A549 (cell line): ENCODE results near the gene ESR1. TPM values are rescaled to one million over a fixed set of nuclear protein-coding genes. Genes with fewer than 3 reads are reported as not detected.

Experiments
- ATAC-seq, 2 experiments: fragments of 200-7000 bp in 1 of 2; fragments of >200 bp in 1 of 2; cut with Nextera tagmentation in 1 of 2; cut with Tn5 transposase in 1 of 2; 3 replicates each; pipeline versions ENCODE4 v1.8.0 to v1.9.1; 2018 to 2020; ENCODE audit warnings: mild to moderate bottlenecking in 1 of 2, moderate library complexity in 1 of 2
- CTCF ChIA-PET: fragments of 300-600 bp; sonication (Branson Sonifier 250); formaldehyde crosslinking; extraction: SDS; loops from one replicate; lab custom pipeline; 2021; ENCODE audit warnings: antibody characterized with exemption, inconsistent platforms; lab: Yijun Ruan, JAX
- POLR2A ChIA-PET: fragments of 350-600 bp; formaldehyde crosslinking; extraction: SDS; loops from one replicate; lab custom pipeline; 2021; ENCODE audit warnings: antibody characterized with exemption, inconsistent platforms; lab: Yijun Ruan, JAX
- DNase-seq, 2 experiments: peaks; one replicate each; pipeline versions ENCODE4 v3.0.0 to v3.0.0-alpha.2; 2011 to 2016; ENCODE audit warnings: low read depth in 1 of 2, low spot score in 1 of 2
- FAIRE-seq: peaks from 2 replicates; lab custom pipeline; 2011; peaks lifted over from hg19 to GRCh38; lab: Jason Lieb, UNC
- H3K27ac ChIP-seq, 2 experiments: fragments of >200 bp; sonication (Bioruptor Twin); formaldehyde crosslinking; 3 replicates each; pipeline ENCODE4 v1.5.1; 2016 to 2017
- H3K4me1 ChIP-seq: fragments of >200 bp; sonication (Bioruptor Twin); formaldehyde crosslinking; 3 replicates; pipeline ENCODE4 v1.6.1; 2016
- H3K4me2 ChIP-seq: fragments of >200 bp; sonication (Bioruptor Twin); formaldehyde crosslinking; 3 replicates; pipeline ENCODE4 v1.6.1; 2016
- H3K4me3 ChIP-seq: fragments of >200 bp; sonication (Bioruptor Twin); formaldehyde crosslinking; 3 replicates; pipeline ENCODE4 v1.5.1; 2016
- H3K9me3 ChIP-seq: fragments of >200 bp; sonication (Bioruptor Twin); formaldehyde crosslinking; 3 replicates; pipeline ENCODE4 v1.6.1; 2016
- ATOH8 ChIP-seq: fragments of 250-450 bp; sonication (Bioruptor Pico); IDR thresholded peaks from 2 replicates; pipeline ENCODE4 v1.5.0; 2020; ENCODE audit warnings: low read depth, mild to moderate bottlenecking, moderate library complexity
- CBX8 ChIP-seq: fragments of 200-600 bp; sonication (generic); IDR thresholded peaks from 2 replicates; pipeline ENCODE4 v1.6.1; 2016
- EHF ChIP-seq: fragments of 250-450 bp; sonication (Bioruptor Pico); IDR thresholded peaks from 2 replicates; pipeline ENCODE4 v1.5.0; 2020; ENCODE audit warnings: mild to moderate bottlenecking
- EHMT2 ChIP-seq: fragments of 200-600 bp; sonication (generic); IDR thresholded peaks from 2 replicates; pipeline ENCODE4 v1.6.1; 2016; ENCODE audit warnings: antibody characterized with exemption, low read depth, mild to moderate bottlenecking, moderate library complexity
- GATA3 ChIP-seq: IDR thresholded peaks from 2 replicates; pipeline ENCODE4 v1.6.1; 2012; ENCODE audit warnings: borderline replicate concordance
- HOXA7 ChIP-seq: fragments of 250-450 bp; sonication (Bioruptor Pico); IDR thresholded peaks from 2 replicates; pipeline ENCODE4 v1.5.0; 2020; ENCODE audit warnings: mild to moderate bottlenecking, moderate library complexity
- HOXB5 ChIP-seq: fragments of 250-450 bp; sonication (Bioruptor Pico); IDR thresholded peaks from 2 replicates; pipeline ENCODE4 v1.5.0; 2020; ENCODE audit warnings: mild to moderate bottlenecking, moderate library complexity
- JUNB ChIP-seq: fragments of >200 bp; sonication (Bioruptor Twin); formaldehyde crosslinking; IDR thresholded peaks from 2 replicates; pipeline ENCODE4 v1.6.1; 2016
- KDM1A ChIP-seq: fragments of 200-600 bp; sonication (generic); IDR thresholded peaks from 2 replicates; pipeline ENCODE4 v1.6.1; 2016; ENCODE audit warnings: low read depth, mild to moderate bottlenecking
- NPAS2 ChIP-seq: fragments of 250-450 bp; sonication (Bioruptor Pico); IDR thresholded peaks from 2 replicates; pipeline ENCODE4 v1.8.0; 2022; ENCODE audit warnings: mild to moderate bottlenecking, moderate library complexity, borderline replicate concordance
- PHF8 ChIP-seq: fragments of 200-600 bp; sonication (generic); IDR thresholded peaks from 2 replicates; pipeline ENCODE4 v1.6.1; 2016; ENCODE audit warnings: low read depth, mild to moderate bottlenecking, antibody characterized with exemption, moderate library complexity, borderline replicate concordance
- POLR2AphosphoS2 ChIP-seq: conservative IDR thresholded peaks from 2 replicates; pipeline ENCODE4 v1.6.1; 2012; ENCODE audit warnings: low read length, improper control_type of control experiment, inconsistent platforms
- RAD21 ChIP-seq, 2 experiments: fragments of >200 bp in 1 of 2; sonication (Bioruptor Twin) in 1 of 2; formaldehyde crosslinking in 1 of 2; IDR thresholded peaks in 1 of 2; conservative IDR thresholded peaks in 1 of 2; 2 replicates in 1 of 2; 3 replicates in 1 of 2; pipeline ENCODE4 v1.6.1; 2012 to 2018; ENCODE audit warnings: inconsistent platforms in 1 of 2
- RARB ChIP-seq: fragments of 250-450 bp; sonication (Bioruptor Pico); IDR thresholded peaks from 2 replicates; pipeline ENCODE4 v1.8.0; 2021; ENCODE audit warnings: mild to moderate bottlenecking, moderate library complexity
- SMC3 ChIP-seq: fragments of >200 bp; sonication (Bioruptor Twin); formaldehyde crosslinking; IDR thresholded peaks from 3 replicates; pipeline ENCODE4 v1.6.1; 2018; ENCODE audit warnings: inconsistent platforms
- TFCP2L1 ChIP-seq: fragments of 250-450 bp; sonication (Bioruptor Pico); IDR thresholded peaks from 2 replicates; pipeline ENCODE4 v1.5.0; 2021; ENCODE audit warnings: mild to moderate bottlenecking
- TP53 ChIP-seq: fragments of 250-450 bp; sonication (Bioruptor Pico); IDR thresholded peaks from 2 replicates; pipeline ENCODE4 v1.5.0; 2021; ENCODE audit warnings: mild to moderate bottlenecking, moderate library complexity
- WGBS: methylation state at CpG from one replicate; pipeline ENCODE4 v1.1.6; 2017; ENCODE audit errors: missing lambda C conversion rate; 5-methylcytosine and 5-hydroxymethylcytosine counted together
- polyA plus RNA-seq, 4 experiments: library from polyadenylated mRNA; depleted of rRNA in 3 of 4; stranded (reverse); fragments of >200 nt; fragmentation: RNase III in 1 of 4; extraction: RNeasy Plus Mini Kit Qiagen cat#74134 plus additional on column Dnase treatment in 1 of 4; gene quantifications; 2 replicates in 3 of 4; 3 replicates in 1 of 4; pipeline ENCODE4 v1.2.3, GENCODE V29; 2011 to 2017
- TF ChIP-seq, protein P1 (sequence below): fragments of 250-450 bp; sonication (Bioruptor Pico); IDR thresholded peaks from 2 replicates; pipeline ENCODE4 v1.5.0; 2021; ENCODE audit warnings: mild to moderate bottlenecking, moderate library complexity, borderline replicate concordance

The ESR1 gene
- polyA plus RNA-seq, 2 of the 4 experiments (the other 2 are of a cell fraction): not detected

- ChIA-PET CTCF (no interaction called here), POLR2A (no interaction called here)
- ATAC-seq: no peak
- Histone ChIP-seq H3K27ac (no peak overlapping the region), H3K4me1 (no peaks in the 10 kb centered on the region), H3K4me3 (no peak overlapping the region), H3K9me3 (no peaks in the 10 kb centered on the region), H3K4me2 (no peak overlapping the region)
- no peak for DNase-seq
- FAIRE-seq: no peak
- WGBS: 27% methylated on average over 2 of the region's 2 CpGs
- TF ChIP-seq POLR2AphosphoS2 (no peak), EHMT2 (no peak)
Observed at GRCh38 chr6:152059909-152060308, 252.4 kb downstream of the ESR1 start.

- ATAC-seq (no peak), FAIRE-seq (no peak), DNase-seq (no peak)
- CTCF ChIA-PET: interaction anchor here (1.2 kb wide), 1 partner anchor 62 kb away, joined by 3 read pairs; no protein-coding TSS in a partner anchor
- H3K9me3 ChIP-seq: no peaks in the 10 kb centered on the region
- no peaks in the 10 kb centered on the region for H3K4me1 ChIP-seq
- WGBS: 30% methylated on average over 5 of the region's 5 CpGs
- H3K4me3 ChIP-seq: no peak overlapping the region
- no peak for TF ChIP-seq HOXA7 (CRISPR knock-in tag)
- TF ChIP-seq PHF8: no peak
- TF ChIP-seq EHMT2: no peak
- no peak for TF ChIP-seq RARB (CRISPR knock-in tag)
- no peak for TF ChIP-seq NPAS2 (CRISPR knock-in tag)
- TF ChIP-seq POLR2AphosphoS2: no peak
- TF ChIP-seq, protein P1, sequence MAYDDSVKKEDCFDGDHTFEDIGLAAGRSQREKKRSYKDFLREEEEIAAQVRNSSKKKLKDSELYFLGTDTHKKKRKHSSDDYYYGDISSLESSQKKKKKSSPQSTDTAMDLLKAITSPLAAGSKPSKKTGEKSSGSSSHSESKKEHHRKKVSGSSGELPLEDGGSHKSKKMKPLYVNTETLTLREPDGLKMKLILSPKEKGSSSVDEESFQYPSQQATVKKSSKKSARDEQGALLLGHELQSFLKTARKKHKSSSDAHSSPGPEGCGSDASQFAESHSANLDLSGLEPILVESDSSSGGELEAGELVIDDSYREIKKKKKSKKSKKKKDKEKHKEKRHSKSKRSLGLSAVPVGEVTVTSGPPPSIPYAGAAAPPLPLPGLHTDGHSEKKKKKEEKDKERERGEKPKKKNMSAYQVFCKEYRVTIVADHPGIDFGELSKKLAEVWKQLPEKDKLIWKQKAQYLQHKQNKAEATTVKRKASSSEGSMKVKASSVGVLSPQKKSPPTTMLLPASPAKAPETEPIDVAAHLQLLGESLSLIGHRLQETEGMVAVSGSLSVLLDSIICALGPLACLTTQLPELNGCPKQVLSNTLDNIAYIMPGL: no peak
- no peak for TF ChIP-seq EHF (CRISPR knock-in tag)
- TF ChIP-seq RAD21 (conservative IDR thresholded peaks at IDR 0.05 in 1 of 2, IDR thresholded peaks at IDR 0.05 in 1 of 2): no peak
- no peak for TF ChIP-seq CBX8
- no peak for TF ChIP-seq HOXB5
- no peak for TF ChIP-seq TP53 (CRISPR knock-in tag)
- TF ChIP-seq, all 56 proteins: peak for 0
- no peak overlapping the region for H3K4me2 ChIP-seq
- POLR2A ChIA-PET: no interaction called here
- no peak overlapping the region for H3K27ac ChIP-seq
Observed at GRCh38 chr6:152062476-152062875, 255.0 kb downstream of the ESR1 start.

GRCh38 chr6:152063170-152063921 lies 255.9 kb downstream of the ESR1 start:
- ATAC-seq: no peak

DNA sequence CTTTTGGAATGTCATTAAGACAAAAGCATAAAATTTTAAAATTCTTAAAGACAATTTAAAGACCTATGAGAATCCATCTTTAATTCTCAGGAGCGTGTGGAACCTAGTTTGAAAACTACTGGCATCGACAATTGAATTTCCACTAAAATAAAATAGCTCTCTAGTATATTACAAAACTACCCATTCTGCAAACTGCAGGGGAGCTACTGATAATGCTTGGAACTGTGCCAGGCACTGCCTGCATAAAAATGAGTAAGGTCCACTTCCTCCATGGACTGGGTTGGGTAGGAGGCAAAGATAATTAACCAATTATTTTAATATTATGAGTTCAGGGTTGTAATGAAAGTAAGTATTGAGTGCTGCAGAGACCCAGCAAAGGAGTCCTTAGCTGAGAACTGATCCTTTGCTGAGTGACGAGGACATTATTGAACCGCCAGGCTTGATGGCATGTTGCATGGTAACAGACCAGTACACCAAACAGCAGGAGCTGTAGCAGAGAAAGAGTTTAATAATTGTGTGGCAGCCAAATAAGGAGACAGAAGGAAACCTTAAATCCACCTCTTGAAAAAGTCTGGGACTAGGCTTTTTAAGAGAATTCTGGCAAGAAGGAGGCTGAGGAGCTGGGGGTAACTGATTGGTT lies 261.3 kb downstream of the ESR1 start:
- no peak for ATAC-seq
- TF ChIP-seq TFCP2L1 (CRISPR knock-in tag) (no peak), ATOH8 (CRISPR knock-in tag) (no peak), SMC3 (no peak), RARB (CRISPR knock-in tag) (no peak), KDM1A (no peak), GATA3 (no peak)
- WGBS: 38% methylated on average over 4 of the region's 4 CpGs
- Histone ChIP-seq H3K4me3 (no peak overlapping the region), H3K27ac (no peak overlapping the region), H3K9me3 (no peaks in the 10 kb centered on the region), H3K4me2 (no peak overlapping the region), H3K4me1 (no peaks in the 10 kb centered on the region)
- POLR2A ChIA-PET: no interaction called here
- no peak for DNase-seq
- CTCF ChIA-PET: interaction anchor here (1.9 to 2.0 kb wide), 2 partner anchors 17 to 56 kb away, joined by 6 to 7 read pairs; no protein-coding TSS in a partner anchor
- no peak for FAIRE-seq

More at GRCh38 chr6:152063170-152063921, 255.9 kb downstream of the ESR1 start:
- TF ChIP-seq EHMT2 (no peak), JUNB (no peak)
- ChIA-PET CTCF (no interaction called here), POLR2A (no interaction called here)
- WGBS: 46% methylated on average over 9 of the region's 10 CpGs
- DNase-seq (no peak), FAIRE-seq (no peak)
- H3K4me2 ChIP-seq: no peak overlapping the region
- no peak overlapping the region for H3K4me3 ChIP-seq
- no peak overlapping the region for H3K27ac ChIP-seq
- H3K9me3 ChIP-seq: no peaks in the 10 kb centered on the region
- H3K4me1 ChIP-seq: no peaks in the 10 kb centered on the region
